NCI-H128 (cell line): Measurements from ENCODE around the gene POP5.

Source experiments
- DNase-seq: peaks from one replicate; lab custom pipeline; 2025; ENCODE audit not compliant: unreplicated experiment; lab: John Stamatoyannopoulos, UW

POP5 gene

GRCh38 chr12:120590741-120591407 lies 9.7 kb upstream of the POP5 start:
- DNase-seq, result no peak

GRCh38 chr12:120588948-120589930 lies 8.0 kb upstream of the POP5 start:
- DNase-seq, result no peak

- no peak for DNase-seq
These were observed 7.2 kb upstream of the POP5 start for GRCh38 chr12:120588371-120588770.

- no peak for DNase-seq
These were observed 5.7 kb upstream of the POP5 start for GRCh38 chr12:120586860-120587259.

DNA sequence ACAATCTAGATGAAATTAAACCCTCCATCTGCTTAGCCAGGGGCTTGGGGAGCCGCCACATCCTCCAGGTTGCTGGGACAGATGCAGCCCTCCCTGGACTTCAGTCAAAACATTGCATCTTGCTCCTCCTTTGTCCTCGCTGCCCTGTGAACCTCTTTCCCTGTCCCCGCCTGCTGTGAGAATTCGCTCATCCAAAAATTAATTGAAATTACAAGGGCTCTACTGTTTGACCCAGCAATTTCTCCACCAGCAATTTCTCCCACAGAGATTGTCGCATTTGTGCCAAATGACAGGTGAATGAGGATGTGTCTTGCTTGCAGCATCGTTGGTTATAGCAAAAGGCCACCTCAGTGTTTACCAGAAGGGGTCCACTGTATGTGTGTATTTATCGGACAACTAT lies 5.0 kb upstream of the POP5 start:
- no peak for DNase-seq

GRCh38 chr12:120584343-120585149 lies 3.3 kb upstream of the POP5 start:
- no peak for DNase-seq

DNA sequence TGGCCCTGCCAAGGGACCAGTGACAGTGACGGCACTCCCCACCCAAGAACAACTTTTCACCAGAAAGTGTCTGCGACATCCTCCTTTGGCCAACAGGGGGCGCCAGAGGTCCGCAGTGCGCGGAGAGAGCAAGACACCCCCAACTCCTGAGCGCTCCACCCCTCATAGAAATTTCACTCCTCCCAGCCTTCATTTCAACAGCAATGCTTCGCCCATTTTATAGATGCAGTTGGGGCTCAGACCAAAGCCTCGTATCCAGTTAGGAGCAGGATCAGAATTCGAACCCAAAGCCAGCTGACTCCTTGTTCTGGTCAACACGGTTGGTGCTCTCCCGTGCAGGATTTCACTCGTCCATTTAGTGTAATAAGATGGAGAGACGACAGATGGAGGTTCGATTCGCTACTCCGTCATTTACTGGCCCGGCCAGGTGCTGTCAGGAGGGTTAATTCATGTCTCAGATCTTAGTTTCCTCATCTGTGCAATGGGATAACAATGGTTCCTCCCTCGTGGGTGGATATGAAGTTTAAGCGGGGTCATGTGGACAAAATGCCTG lies 2.4 kb upstream of the POP5 start:
- peak; percentile 39 for DNase-seq

GRCh38 chr12:120581998-120582397 lies 796 bp upstream of the POP5 start:
- DNase-seq, result no peak

DNA sequence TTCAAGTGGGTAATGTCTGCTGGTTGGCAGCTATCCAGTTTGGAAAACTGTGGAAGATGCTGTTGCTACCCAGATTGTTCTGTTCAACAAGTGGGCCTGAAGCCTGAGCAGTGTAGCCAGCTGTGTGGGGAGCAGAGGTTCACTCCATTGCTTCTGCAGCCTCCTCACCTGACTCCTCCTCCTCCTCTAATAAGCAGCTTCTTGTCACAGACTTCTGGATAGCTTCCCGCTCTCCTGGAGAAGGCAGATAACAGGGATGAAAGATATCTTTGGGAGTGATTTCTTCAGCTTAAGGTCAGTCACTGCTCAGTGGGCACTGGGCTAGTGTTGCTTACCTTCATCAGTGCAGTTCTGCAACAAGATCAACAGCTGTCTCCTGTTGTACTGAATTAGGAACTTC lies 2.0 kb downstream of the POP5 start:
- no peak for DNase-seq

GRCh38 chr12:120574106-120574505 lies 7.1 kb downstream of the POP5 start:
- DNase-seq, result no peak

- DNase-seq, result no peak
These were observed 7.6 kb downstream of the POP5 start for GRCh38 chr12:120573560-120573959.

DNA sequence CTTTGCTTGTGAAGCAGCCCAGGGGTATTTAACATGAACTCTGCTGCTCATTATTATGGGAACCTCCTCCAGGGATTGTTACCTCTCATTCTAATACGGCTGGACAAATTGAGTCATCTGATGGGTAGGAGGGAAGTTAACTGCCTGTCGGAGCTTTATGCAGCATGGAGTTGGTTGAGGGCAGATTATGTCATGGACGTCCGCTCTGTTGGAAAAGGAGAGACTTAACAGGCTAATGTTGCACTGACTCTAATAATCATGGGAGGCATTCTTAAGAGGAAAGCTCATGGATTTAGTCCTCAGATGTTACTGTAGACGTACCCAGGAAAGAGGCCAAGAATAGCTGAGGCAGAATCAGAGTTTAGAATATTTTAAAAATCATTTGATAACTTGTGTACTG lies 9.9 kb downstream of the POP5 start:
- no peak for DNase-seq

GRCh38 chr12:120563495-120563894 lies 17.7 kb downstream of the POP5 start:
- DNase-seq, result no peak

DNA sequence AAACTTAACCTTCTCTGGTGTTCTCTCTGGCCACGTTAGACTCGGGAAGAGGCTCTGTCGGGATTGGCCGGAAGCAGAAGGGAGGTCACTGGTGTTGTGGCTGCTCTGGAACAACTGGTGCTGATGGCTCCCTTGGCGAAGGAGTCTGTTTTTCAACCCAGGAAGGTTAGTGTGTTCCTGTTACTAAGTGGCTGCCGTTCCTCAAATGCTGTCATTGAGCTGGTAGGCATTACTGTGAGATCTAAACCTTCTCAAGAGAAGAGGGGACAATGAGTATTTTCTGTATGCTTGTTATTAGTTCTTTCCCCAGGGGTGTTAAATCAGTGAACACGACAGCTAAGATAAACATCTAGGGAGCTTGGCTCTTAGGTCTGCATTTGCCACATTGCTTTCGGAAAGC lies 18.3 kb downstream of the POP5 start:
- DNase-seq, result no peak

DNA sequence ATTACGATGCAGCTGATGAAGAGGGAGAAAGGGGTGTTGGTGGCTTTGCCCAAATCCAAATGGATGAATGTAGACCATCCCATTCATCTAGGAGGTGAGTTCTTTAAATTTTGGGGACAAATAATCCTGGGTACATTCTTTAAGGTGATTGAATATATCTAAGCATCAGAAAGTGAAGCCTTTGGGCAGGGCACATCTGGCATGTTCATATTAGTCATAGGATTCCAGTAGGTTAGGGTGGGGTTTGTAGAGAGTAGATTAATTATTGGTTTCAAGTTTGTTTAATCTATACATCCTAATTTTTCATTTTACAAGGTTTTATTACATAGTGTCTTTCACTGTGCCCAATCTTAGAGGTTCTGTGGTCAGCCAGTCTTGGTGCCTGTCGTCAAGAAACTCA lies 23.6 kb downstream of the POP5 start:
- no peak for DNase-seq

DNA sequence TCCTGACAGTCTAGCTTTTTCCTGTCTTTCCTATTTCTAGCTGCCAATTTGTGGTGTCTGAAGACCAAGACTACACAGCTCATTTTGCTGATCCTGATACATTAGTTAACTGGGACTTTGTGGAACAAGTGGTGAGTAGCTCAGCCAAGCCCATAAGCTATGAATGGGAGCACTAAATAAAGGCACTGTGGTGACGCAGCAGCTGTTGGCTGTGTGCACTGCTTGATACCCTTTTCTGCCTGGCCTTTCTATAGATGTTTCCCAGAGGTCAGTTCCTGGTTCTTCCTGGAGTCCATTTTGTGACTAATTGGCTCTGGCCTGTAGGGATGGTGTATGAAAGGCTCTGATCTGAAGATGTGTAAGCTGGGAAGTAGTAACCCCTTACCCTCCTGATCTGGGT lies 26.5 kb downstream of the POP5 start:
- DNase-seq, result no peak

GRCh38 chr12:120546050-120546386 lies 35.2 kb downstream of the POP5 start:
- no peak for DNase-seq

- no peak for DNase-seq
These were observed 36.5 kb downstream of the POP5 start for GRCh38 chr12:120544691-120545090.

DNA sequence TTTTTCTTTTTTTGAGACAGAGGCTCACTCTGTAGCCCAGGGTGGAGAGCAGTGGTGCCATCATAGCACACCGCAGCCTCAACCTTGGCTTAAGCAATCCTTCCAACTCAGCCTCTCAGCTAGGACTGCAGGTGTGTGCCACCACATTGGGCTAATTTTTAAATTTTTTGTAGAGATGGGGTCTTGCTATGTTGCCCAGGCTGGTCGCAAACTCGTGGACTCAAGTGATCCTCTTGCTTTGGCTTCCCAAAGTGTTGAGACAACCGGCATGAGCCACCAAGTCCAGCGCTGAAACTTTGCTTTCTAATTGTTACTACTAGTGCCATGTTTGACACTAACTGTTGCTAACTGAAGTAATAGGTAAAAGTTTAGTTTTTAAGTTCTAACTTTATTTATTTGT lies 39.0 kb downstream of the POP5 start:
- DNase-seq, result no peak

GRCh38 chr12:120540445-120540844 lies 40.8 kb downstream of the POP5 start:
- no peak for DNase-seq

- no peak for DNase-seq
These were observed 41.9 kb downstream of the POP5 start for GRCh38 chr12:120539303-120539702.
